DND-41 (cell line): ENCODE measurements around the gene TEC.
"Not testable (repeated sequence)": the region's sequence is repeated elsewhere in the genome, so short reads cannot be mapped to it uniquely, and the experiment has no call there.

ENCODE experiments used
- EZH2 ChIP-seq: IDR thresholded peaks from 3 replicates; pipeline ENCODE4 v1.6.1; 2012; ENCODE audit warnings: borderline replicate concordance, low read depth, mild to moderate bottlenecking, moderate library complexity, low read length, inconsistent platforms; ENCODE audit not compliant: severe bottlenecking
- TF ChIP-seq, protein P1 (sequence below): IDR thresholded peaks from 2 replicates; pipeline ENCODE4 v1.5.1; 2012; ENCODE audit warnings: borderline replicate concordance, low read length, moderate library complexity, mild to moderate bottlenecking; ENCODE audit not compliant: poor library complexity, severe bottlenecking; ENCODE audit errors: extremely low read depth

DNA sequence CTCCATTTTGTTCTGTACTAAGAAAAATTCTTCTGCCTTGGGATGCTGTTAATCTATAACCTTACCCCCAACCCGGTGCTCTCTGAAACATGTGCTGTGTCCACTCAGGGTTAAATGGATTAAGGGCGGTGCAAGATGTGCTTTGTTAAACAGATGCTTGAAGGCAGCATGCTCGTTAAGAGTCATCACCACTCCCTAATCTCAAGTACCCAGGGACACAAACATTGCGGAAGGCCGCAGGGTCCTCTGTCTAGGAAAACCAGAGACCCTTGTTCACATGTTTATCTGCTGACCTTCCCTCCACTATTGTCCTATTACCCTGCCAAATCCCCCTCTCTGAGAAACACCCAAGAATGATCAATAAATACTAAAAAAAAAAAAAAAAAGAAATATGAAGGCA, 82.6 kb downstream of the TEC start:
- TF ChIP-seq, protein P1, sequence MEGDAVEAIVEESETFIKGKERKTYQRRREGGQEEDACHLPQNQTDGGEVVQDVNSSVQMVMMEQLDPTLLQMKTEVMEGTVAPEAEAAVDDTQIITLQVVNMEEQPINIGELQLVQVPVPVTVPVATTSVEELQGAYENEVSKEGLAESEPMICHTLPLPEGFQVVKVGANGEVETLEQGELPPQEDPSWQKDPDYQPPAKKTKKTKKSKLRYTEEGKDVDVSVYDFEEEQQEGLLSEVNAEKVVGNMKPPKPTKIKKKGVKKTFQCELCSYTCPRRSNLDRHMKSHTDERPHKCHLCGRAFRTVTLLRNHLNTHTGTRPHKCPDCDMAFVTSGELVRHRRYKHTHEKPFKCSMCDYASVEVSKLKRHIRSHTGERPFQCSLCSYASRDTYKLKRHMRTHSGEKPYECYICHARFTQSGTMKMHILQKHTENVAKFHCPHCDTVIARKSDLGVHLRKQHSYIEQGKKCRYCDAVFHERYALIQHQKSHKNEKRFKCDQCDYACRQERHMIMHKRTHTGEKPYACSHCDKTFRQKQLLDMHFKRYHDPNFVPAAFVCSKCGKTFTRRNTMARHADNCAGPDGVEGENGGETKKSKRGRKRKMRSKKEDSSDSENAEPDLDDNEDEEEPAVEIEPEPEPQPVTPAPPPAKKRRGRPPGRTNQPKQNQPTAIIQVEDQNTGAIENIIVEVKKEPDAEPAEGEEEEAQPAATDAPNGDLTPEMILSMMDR: not testable (repeated sequence)
- not testable (repeated sequence) for TF ChIP-seq EZH2
